Endothelial cell of umbilical vein (primary cell): ENCODE data around the gene PRB4.

Experiments
- EZH2 ChIP-seq: IDR thresholded peaks from 2 replicates; pipeline ENCODE4 v1.6.1; 2012; ENCODE audit warnings: borderline replicate concordance, low read depth, mild to moderate bottlenecking, moderate library complexity, low read length, inconsistent platforms; ENCODE audit not compliant: severe bottlenecking
- JUN ChIP-seq: IDR thresholded peaks from 2 replicates; pipeline ENCODE4 v1.6.1; 2011; ENCODE audit warnings: borderline replicate concordance, low read depth; ENCODE audit not compliant: insufficient read length, insufficient read depth
- POLR2A ChIP-seq: IDR thresholded peaks from 2 replicates; pipeline ENCODE4 v1.6.1; 2012; ENCODE audit warnings: low read depth, mild to moderate bottlenecking, control low read depth, low read length
- TF ChIP-seq, protein P1 (sequence below): IDR thresholded peaks from 2 replicates; pipeline ENCODE4 v1.6.1; 2011; ENCODE audit not compliant: insufficient read depth, insufficient read length
- TF ChIP-seq, protein P2 (sequence below), 2 donors: IDR thresholded peaks; 1 replicate in 1 of 2; 2 replicates in 1 of 2; pipeline ENCODE4 v1.5.1; 2011; ENCODE audit warnings: low read length in 2 of 2, mild to moderate bottlenecking in 2 of 2, moderate library complexity in 2 of 2, control low read depth in 1 of 2, inconsistent platforms in 1 of 2, low read depth in 1 of 2; ENCODE audit not compliant: insufficient read depth in 1 of 2; ENCODE audit errors: extremely low read depth in 1 of 2

DNA sequence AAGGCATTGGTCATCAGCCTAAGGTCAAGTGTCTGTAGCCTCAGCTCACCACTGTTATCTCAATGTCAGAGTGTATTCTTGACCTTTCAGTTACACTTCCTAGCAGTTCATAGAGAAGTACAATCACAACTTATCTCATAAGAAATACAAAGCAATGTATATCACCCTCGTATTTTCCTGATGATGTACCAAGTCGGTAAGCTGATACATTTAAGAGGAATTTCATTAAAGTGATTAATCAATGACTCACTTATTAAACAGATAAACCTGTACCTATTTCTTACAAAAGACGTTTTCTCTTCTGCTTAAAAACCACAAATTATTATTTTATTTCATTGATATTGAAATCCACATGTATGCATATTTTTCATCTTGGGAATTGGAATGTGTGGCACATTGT is 36.8 kb downstream of the PRB4 start:
- TF ChIP-seq, protein P1, sequence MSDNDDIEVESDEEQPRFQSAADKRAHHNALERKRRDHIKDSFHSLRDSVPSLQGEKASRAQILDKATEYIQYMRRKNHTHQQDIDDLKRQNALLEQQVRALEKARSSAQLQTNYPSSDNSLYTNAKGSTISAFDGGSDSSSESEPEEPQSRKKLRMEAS, result no peak
- TF ChIP-seq, protein P2, sequence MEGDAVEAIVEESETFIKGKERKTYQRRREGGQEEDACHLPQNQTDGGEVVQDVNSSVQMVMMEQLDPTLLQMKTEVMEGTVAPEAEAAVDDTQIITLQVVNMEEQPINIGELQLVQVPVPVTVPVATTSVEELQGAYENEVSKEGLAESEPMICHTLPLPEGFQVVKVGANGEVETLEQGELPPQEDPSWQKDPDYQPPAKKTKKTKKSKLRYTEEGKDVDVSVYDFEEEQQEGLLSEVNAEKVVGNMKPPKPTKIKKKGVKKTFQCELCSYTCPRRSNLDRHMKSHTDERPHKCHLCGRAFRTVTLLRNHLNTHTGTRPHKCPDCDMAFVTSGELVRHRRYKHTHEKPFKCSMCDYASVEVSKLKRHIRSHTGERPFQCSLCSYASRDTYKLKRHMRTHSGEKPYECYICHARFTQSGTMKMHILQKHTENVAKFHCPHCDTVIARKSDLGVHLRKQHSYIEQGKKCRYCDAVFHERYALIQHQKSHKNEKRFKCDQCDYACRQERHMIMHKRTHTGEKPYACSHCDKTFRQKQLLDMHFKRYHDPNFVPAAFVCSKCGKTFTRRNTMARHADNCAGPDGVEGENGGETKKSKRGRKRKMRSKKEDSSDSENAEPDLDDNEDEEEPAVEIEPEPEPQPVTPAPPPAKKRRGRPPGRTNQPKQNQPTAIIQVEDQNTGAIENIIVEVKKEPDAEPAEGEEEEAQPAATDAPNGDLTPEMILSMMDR (IDR thresholded peaks at IDR 0.05; ENCODE audit: extremely low read depth in 1 of 2, insufficient read depth in 1 of 2, low read depth in 1 of 2, low read length in 2 of 2), result no peak
- TF ChIP-seq POLR2A (no peak), EZH2 (no peak), JUN (no peak)
